Liver (tissue), 3 donors: ENCODE measurements around the gene NXN.

Experiments
- CTCF ChIP-seq: fragments of 150-350 bp; IDR thresholded peaks from 2 replicates; pipeline ENCODE4 v1.5.1; 2017; ENCODE audit warnings: improper control_type of control experiment, low read depth, low read length; ENCODE audit not compliant: missing input control
- GABPA ChIP-seq, 2 donors: IDR thresholded peaks in 1 of 2; conservative IDR thresholded peaks in 1 of 2; 2 replicates each; pipeline ENCODE4 v1.6.1; 2016; ENCODE audit warnings: antibody characterized with exemption in 2 of 2, mild to moderate bottlenecking in 1 of 2, moderate library complexity in 1 of 2
- HNF4A ChIP-seq, 2 donors: conservative IDR thresholded peaks; 2 replicates each; pipeline ENCODE4 v1.6.1; 2016; ENCODE audit warnings: antibody characterized with exemption in 2 of 2, mild to moderate bottlenecking in 2 of 2
- HNF4G ChIP-seq: IDR thresholded peaks from 2 replicates; pipeline ENCODE4 v1.6.1; 2016; ENCODE audit warnings: antibody characterized with exemption
- REST ChIP-seq: IDR thresholded peaks from 2 replicates; pipeline ENCODE4 v1.6.1; 2016; ENCODE audit warnings: antibody characterized with exemption, mild to moderate bottlenecking
- YY1 ChIP-seq: IDR thresholded peaks from 2 replicates; pipeline ENCODE4 v1.6.1; 2016; ENCODE audit warnings: antibody characterized with exemption, mild to moderate bottlenecking
- donor health status: healthy.
- donor health status: healthy.

- TF ChIP-seq CTCF (no peak), REST (no peak), HNF4G (no peak), GABPA (IDR thresholded peaks at IDR 0.05 in 1 of 2, conservative IDR thresholded peaks at IDR 0.05 in 1 of 2) (no peak), HNF4A (conservative IDR thresholded peaks at IDR 0.05) (no peak), YY1 (no peak)
Observed at GRCh38 chr17:797236-797840, 182.2 kb downstream of the NXN start.
